Measurements from ENCODE around the gene L3MBTL3.

DNA sequence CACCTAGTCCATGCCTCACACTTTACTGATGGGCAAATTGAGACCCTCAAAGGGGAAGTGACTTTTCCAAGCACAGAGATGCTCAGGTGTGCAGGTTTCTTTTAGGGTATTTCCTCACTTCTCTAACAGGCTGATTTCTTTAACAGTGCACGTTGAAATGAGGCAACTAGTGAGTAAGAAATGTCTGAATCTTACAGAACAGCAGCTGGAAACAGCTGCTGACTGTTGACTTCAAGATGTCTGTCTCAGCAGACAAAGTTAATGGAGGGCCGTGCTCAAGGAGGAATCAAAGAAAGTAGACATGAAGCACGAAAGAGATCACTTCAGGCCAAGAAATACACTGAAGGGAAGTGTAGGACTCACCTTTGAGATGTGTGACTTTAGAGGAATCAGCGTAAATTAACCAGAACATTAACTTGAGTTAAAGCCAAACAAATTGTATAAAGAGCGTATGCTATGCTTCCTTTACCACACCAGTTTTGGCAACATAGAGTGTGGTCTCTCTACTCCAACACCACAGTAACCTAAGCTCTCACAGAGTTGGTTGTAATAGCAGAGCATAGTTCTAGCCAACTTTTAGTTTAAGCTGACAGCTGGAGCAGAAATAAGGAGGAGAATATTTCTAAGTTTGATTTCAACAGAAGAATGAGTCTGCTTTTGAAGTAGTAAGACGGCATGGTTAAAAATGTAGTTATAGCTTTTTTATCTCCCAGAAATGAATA, 143.5 kb downstream of the L3MBTL3 start:
- TF ChIP-seq, protein P1, sequence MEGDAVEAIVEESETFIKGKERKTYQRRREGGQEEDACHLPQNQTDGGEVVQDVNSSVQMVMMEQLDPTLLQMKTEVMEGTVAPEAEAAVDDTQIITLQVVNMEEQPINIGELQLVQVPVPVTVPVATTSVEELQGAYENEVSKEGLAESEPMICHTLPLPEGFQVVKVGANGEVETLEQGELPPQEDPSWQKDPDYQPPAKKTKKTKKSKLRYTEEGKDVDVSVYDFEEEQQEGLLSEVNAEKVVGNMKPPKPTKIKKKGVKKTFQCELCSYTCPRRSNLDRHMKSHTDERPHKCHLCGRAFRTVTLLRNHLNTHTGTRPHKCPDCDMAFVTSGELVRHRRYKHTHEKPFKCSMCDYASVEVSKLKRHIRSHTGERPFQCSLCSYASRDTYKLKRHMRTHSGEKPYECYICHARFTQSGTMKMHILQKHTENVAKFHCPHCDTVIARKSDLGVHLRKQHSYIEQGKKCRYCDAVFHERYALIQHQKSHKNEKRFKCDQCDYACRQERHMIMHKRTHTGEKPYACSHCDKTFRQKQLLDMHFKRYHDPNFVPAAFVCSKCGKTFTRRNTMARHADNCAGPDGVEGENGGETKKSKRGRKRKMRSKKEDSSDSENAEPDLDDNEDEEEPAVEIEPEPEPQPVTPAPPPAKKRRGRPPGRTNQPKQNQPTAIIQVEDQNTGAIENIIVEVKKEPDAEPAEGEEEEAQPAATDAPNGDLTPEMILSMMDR (IDR thresholded peaks at IDR 0.05): no peak
- TF ChIP-seq, protein P2, sequence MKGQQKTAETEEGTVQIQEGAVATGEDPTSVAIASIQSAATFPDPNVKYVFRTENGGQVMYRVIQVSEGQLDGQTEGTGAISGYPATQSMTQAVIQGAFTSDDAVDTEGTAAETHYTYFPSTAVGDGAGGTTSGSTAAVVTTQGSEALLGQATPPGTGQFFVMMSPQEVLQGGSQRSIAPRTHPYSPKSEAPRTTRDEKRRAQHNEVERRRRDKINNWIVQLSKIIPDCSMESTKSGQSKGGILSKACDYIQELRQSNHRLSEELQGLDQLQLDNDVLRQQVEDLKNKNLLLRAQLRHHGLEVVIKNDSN (IDR thresholded peaks at IDR 0.05; ENCODE audit: borderline replicate concordance, low read depth): no peak
- no peak for TF ChIP-seq TAF1 (IDR thresholded peaks at IDR 0.05; ENCODE audit: borderline replicate concordance, low read depth, low read length)

All from SK-N-SH (cell line).